IPS-18a (cell line): ENCODE results near the gene LAMB4.
"Not testable (repeated sequence)": the region's sequence is repeated elsewhere in the genome, so short reads cannot be mapped to it uniquely, and the experiment has no call there.

Experiments
- H3K27ac ChIP-seq: one replicate; pipeline ENCODE4 v1.5.1; 2013; ENCODE audit warnings: low read length
- H3K27me3 ChIP-seq: one replicate; pipeline ENCODE4 v1.6.1; 2013; ENCODE audit warnings: mild to moderate bottlenecking, low read length; ENCODE audit not compliant: control insufficient read depth, insufficient read depth
- H3K36me3 ChIP-seq: one replicate; pipeline ENCODE4 v1.6.1; 2013; ENCODE audit warnings: low read depth, low read length; ENCODE audit not compliant: control insufficient read depth
- H3K4me1 ChIP-seq: one replicate; pipeline ENCODE4 v1.6.1; 2013; ENCODE audit warnings: low read depth, low read length; ENCODE audit not compliant: control insufficient read depth
- H3K4me3 ChIP-seq: one replicate; pipeline ENCODE4 v1.5.1; 2013; ENCODE audit warnings: low read length
- H3K9ac ChIP-seq: one replicate; pipeline ENCODE4 v1.6.1; 2013; ENCODE audit warnings: mild to moderate bottlenecking, low read length, moderate library complexity
- H3K9me3 ChIP-seq: one replicate; pipeline ENCODE4 v1.6.1; 2013; ENCODE audit warnings: low read depth, low read length; ENCODE audit not compliant: control insufficient read depth

Gene LAMB4

GRCh38 chr7:108037140-108037539, 93.0 kb downstream of the LAMB4 start:
- H3K27me3 ChIP-seq = no peaks in the 10 kb centered on the region
- peaks cover 12% of the 10 kb centered on the region for H3K4me1 ChIP-seq
- no peak overlapping the region for H3K9ac ChIP-seq
- no peaks in the 10 kb centered on the region for H3K9me3 ChIP-seq
- no peaks in the 10 kb centered on the region for H3K36me3 ChIP-seq
- H3K4me3 ChIP-seq = no peak overlapping the region
- no peak overlapping the region for H3K27ac ChIP-seq

- H3K4me3 ChIP-seq = no peak overlapping the region
- peaks cover 12% of the 10 kb centered on the region for H3K4me1 ChIP-seq
- H3K9ac ChIP-seq = no peak overlapping the region
- no peak overlapping the region for H3K27ac ChIP-seq
- no peaks in the 10 kb centered on the region for H3K9me3 ChIP-seq
- H3K36me3 ChIP-seq = no peaks in the 10 kb centered on the region
- no peaks in the 10 kb centered on the region for H3K27me3 ChIP-seq
Observed at GRCh38 chr7:108034586-108034985, 95.6 kb downstream of the LAMB4 start.

- Histone ChIP-seq H3K4me1 (peaks cover 12% of the 10 kb centered on the region), H3K27ac (no peak overlapping the region), H3K9ac (no peak overlapping the region), H3K9me3 (no peaks in the 10 kb centered on the region), H3K36me3 (no peaks in the 10 kb centered on the region), H3K4me3 (no peak overlapping the region), H3K27me3 (no peaks in the 10 kb centered on the region)
Observed at GRCh38 chr7:108033776-108034497, 96.2 kb downstream of the LAMB4 start.

GRCh38 chr7:108033309-108033708, 96.9 kb downstream of the LAMB4 start:
- H3K27ac ChIP-seq = not testable (repeated sequence)

GRCh38 chr7:108030516-108030915, 99.6 kb downstream of the LAMB4 start:
- no peaks in the 10 kb centered on the region for H3K9me3 ChIP-seq
- no peaks in the 10 kb centered on the region for H3K27me3 ChIP-seq
- peaks cover 12% of the 10 kb centered on the region for H3K4me1 ChIP-seq
- H3K9ac ChIP-seq = no peak overlapping the region
- H3K4me3 ChIP-seq = no peak overlapping the region
- no peaks in the 10 kb centered on the region for H3K36me3 ChIP-seq
- H3K27ac ChIP-seq = no peak overlapping the region

More at GRCh38 chr7:108033309-108033708, 96.9 kb downstream of the LAMB4 start:
- H3K4me3 ChIP-seq, H3K9me3 ChIP-seq, H3K27me3 ChIP-seq, H3K9ac ChIP-seq, H3K36me3 ChIP-seq: not testable (repeated sequence)
- peaks cover 12% of the 10 kb centered on the region for H3K4me1 ChIP-seq

GRCh38 chr7:108029034-108029433, 101.1 kb downstream of the LAMB4 start:
- peaks cover 4% of the 10 kb centered on the region for H3K4me1 ChIP-seq
- H3K9ac ChIP-seq = no peak overlapping the region
- H3K9me3 ChIP-seq = no peaks in the 10 kb centered on the region
- no peak overlapping the region for H3K4me3 ChIP-seq
- H3K36me3 ChIP-seq = no peaks in the 10 kb centered on the region
- no peaks in the 10 kb centered on the region for H3K27me3 ChIP-seq
- H3K27ac ChIP-seq = no peak overlapping the region

GRCh38 chr7:108028111-108028510, 102.0 kb downstream of the LAMB4 start:
- Histone ChIP-seq H3K27ac (no peak overlapping the region), H3K36me3 (no peaks in the 10 kb centered on the region), H3K27me3 (no peaks in the 10 kb centered on the region), H3K9ac (no peak overlapping the region), H3K4me3 (no peak overlapping the region), H3K4me1 (no peaks in the 10 kb centered on the region), H3K9me3 (no peaks in the 10 kb centered on the region)

- Histone ChIP-seq H3K27me3 (no peaks in the 10 kb centered on the region), H3K4me1 (no peaks in the 10 kb centered on the region), H3K27ac (no peak overlapping the region), H3K9ac (no peak overlapping the region), H3K4me3 (no peak overlapping the region), H3K9me3 (no peaks in the 10 kb centered on the region), H3K36me3 (no peaks in the 10 kb centered on the region)
Observed at GRCh38 chr7:108027239-108027638, 102.9 kb downstream of the LAMB4 start.

GRCh38 chr7:108026647-108027046, 103.5 kb downstream of the LAMB4 start:
- H3K27me3 ChIP-seq = no peaks in the 10 kb centered on the region
- H3K9me3 ChIP-seq = no peaks in the 10 kb centered on the region
- H3K27ac ChIP-seq = no peak overlapping the region
- no peak overlapping the region for H3K9ac ChIP-seq
- H3K4me3 ChIP-seq = no peak overlapping the region
- H3K4me1 ChIP-seq = no peaks in the 10 kb centered on the region
- H3K36me3 ChIP-seq = no peaks in the 10 kb centered on the region

GRCh38 chr7:108026116-108026515, 104.0 kb downstream of the LAMB4 start:
- Histone ChIP-seq H3K36me3 (no peaks in the 10 kb centered on the region), H3K9ac (no peak overlapping the region), H3K9me3 (no peaks in the 10 kb centered on the region), H3K27me3 (no peaks in the 10 kb centered on the region), H3K4me1 (no peaks in the 10 kb centered on the region), H3K27ac (no peak overlapping the region), H3K4me3 (no peak overlapping the region)

- Histone ChIP-seq H3K27me3 (no peaks in the 10 kb centered on the region), H3K4me1 (no peaks in the 10 kb centered on the region)
Observed at GRCh38 chr7:108024538-108024937, 105.6 kb downstream of the LAMB4 start.

GRCh38 chr7:108020585-108020984, 109.6 kb downstream of the LAMB4 start:
- H3K27ac ChIP-seq = no peak overlapping the region
- no peak overlapping the region for H3K9ac ChIP-seq
- no peaks in the 10 kb centered on the region for H3K36me3 ChIP-seq

More at GRCh38 chr7:108024538-108024937, 105.6 kb downstream of the LAMB4 start:
- Histone ChIP-seq H3K9ac (no peak overlapping the region), H3K27ac (no peak overlapping the region), H3K9me3 (no peaks in the 10 kb centered on the region), H3K4me3 (no peak overlapping the region), H3K36me3 (no peaks in the 10 kb centered on the region)

More at GRCh38 chr7:108020585-108020984, 109.6 kb downstream of the LAMB4 start:
- Histone ChIP-seq H3K9me3 (no peaks in the 10 kb centered on the region), H3K4me1 (no peaks in the 10 kb centered on the region), H3K27me3 (no peaks in the 10 kb centered on the region), H3K4me3 (no peak overlapping the region)
